Measurements from ENCODE around the gene ICA1. TPM values are rescaled to one million over a fixed set of nuclear protein-coding genes. Genes with fewer than 3 reads are reported as not detected.

The ICA1 gene
- polyA plus RNA-seq, 1 experiment = not detected

- Histone ChIP-seq H3K9me3 (ENCODE audit: control insufficient read depth, insufficient read depth, low read length) (no peaks in the 10 kb centered on the region), H3K27ac (ENCODE audit: low read depth, low read length) (no peak overlapping the region), H3K27me3 (ENCODE audit: control insufficient read depth, insufficient read depth, low read length) (no peaks in the 10 kb centered on the region), H3K4me3 (ENCODE audit: low read depth, low read length) (no peak overlapping the region)
- DNase-seq (ENCODE audit: low read depth, low spot score) = no peak
- CTCF ChIA-PET = interaction anchor here (1.1 kb wide), 1 partner anchor 539 kb away, joined by 7 read pairs; no protein-coding TSS in a partner anchor
- no peak for TF ChIP-seq CTCF (IDR thresholded peaks at IDR 0.05; ENCODE audit: low read depth, low read length)
- POLR2A ChIA-PET = no interaction called here
Observed at GRCh38 chr7:8220376-8221100, 41.4 kb downstream of the ICA1 start.

DNA sequence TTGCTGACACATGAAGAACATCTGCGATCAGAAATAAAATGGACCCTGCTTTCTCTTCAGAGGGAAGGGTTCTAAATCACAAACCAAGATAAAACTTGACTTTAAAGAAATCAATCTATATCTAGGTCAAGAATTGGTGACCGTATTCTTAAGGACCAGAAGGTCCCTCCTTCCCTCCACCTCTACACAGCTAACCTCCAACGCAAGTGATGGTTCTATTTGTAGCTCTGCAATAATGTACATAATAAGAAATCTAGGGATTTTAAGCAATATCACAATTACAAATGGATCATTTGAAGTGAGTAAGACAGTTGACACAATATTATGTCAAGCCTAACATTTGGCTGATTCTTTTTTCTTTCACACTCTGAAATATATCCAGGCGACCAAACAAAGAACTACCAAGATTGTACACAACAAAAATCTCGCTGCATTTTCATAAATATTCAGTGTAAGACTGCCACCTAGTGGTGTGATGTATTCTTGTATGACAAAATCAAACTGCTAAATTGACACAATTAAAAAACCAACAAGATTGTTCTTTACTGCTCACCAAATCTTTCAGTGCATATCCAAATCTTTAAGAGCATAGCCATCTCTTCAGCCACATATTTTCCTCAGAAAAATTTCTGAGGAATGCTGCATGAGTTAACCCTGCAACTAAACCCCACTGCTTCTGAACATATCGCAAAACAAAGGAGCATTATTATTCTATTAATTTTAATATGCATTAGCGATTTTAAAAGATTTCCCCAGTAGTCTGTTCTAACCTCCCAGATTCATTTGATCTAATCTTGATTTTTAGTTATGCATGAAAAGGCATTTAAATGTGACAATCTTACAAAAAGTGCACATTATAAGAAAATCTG, 44.5 kb downstream of the ICA1 start:
- Histone ChIP-seq H3K27me3 (ENCODE audit: control insufficient read depth, insufficient read depth, low read length) (no peaks in the 10 kb centered on the region), H3K27ac (ENCODE audit: low read depth, low read length) (no peak overlapping the region), H3K4me3 (ENCODE audit: low read depth, low read length) (no peak overlapping the region), H3K9me3 (ENCODE audit: control insufficient read depth, insufficient read depth, low read length) (no peaks in the 10 kb centered on the region)
- peak; percentile 58 for TF ChIP-seq CTCF (IDR thresholded peaks at IDR 0.05; ENCODE audit: low read depth, low read length)
- DNase-seq (ENCODE audit: low read depth, low spot score) = peak; percentile 48
- ChIA-PET POLR2A (no interaction called here), CTCF (interaction anchor here (0.6 to 6.2 kb wide), 18 partner anchors 10 to 795 kb away, joined by 3 to 56 read pairs (median 4); partner anchors contain the start of gene UMAD1)

- DNase-seq (ENCODE audit: low read depth, low spot score) = no peak
- no peak for TF ChIP-seq CTCF (IDR thresholded peaks at IDR 0.05; ENCODE audit: low read depth, low read length)
- CTCF ChIA-PET = interaction anchor here (0.8 to 6.2 kb wide), 8 partner anchors 18 to 792 kb away, joined by 3 to 56 read pairs (median 4); no protein-coding TSS in a partner anchor
- Histone ChIP-seq H3K27me3 (ENCODE audit: control insufficient read depth, insufficient read depth, low read length) (no peaks in the 10 kb centered on the region), H3K27ac (ENCODE audit: low read depth, low read length) (no peak overlapping the region), H3K4me3 (ENCODE audit: low read depth, low read length) (no peak overlapping the region), H3K9me3 (ENCODE audit: control insufficient read depth, insufficient read depth, low read length) (no peaks in the 10 kb centered on the region)
- POLR2A ChIA-PET = no interaction called here
Observed at GRCh38 chr7:8216334-8216690, 45.7 kb downstream of the ICA1 start.

DNA sequence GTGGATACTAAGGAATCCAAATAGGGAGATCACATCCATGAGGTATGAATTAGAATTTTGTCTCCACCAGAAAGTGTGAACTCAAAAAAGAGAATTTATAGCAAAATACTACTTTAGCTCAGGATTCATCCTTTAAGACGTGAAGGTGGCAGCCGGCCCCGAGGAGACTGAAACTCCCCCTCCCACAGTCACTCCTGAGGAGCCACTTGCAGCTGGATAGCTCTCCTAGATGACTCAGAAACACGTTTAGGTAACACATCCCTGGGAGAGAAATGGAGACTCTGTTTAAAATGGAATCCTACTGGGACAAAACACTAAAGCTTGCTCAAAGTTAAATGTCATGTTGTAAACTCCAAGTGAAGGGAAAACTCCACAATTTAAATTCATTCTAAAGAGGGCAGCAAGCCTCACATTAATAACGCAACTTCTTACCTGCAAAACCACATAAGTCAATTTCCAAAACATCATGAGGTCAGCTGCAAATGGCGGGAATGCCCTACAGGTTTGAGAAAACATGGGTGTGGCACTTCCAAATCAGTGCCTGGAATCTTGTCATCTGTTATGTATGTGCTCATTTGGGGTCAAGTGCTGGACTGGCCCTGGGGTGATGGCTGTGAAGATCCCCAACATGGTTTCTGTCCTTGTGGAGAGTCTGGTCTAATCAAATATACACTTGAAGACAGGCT, 46.2 kb downstream of the ICA1 start:
- H3K9me3 ChIP-seq (ENCODE audit: control insufficient read depth, insufficient read depth, low read length) = no peaks in the 10 kb centered on the region
- no peak for TF ChIP-seq CTCF (IDR thresholded peaks at IDR 0.05; ENCODE audit: low read depth, low read length)
- no peak for DNase-seq (ENCODE audit: low read depth, low spot score)
- no peaks in the 10 kb centered on the region for H3K27me3 ChIP-seq (ENCODE audit: control insufficient read depth, insufficient read depth, low read length)
- ChIA-PET CTCF (interaction anchor here (0.5 to 6.2 kb wide), 7 partner anchors 19 to 1113 kb away, joined by 3 to 56 read pairs (median 3); no protein-coding TSS in a partner anchor), POLR2A (no interaction called here)
- H3K4me3 ChIP-seq (ENCODE audit: low read depth, low read length) = no peak overlapping the region
- H3K27ac ChIP-seq (ENCODE audit: low read depth, low read length) = no peak overlapping the region
